Activated CD4-positive, alpha-beta T cell treated with anti-CD3 and anti-CD28 coated beads, Interleukin-2, amount 50 U/mL, for 16 hours (primary cell): ENCODE data around the gene LRMDA.

ENCODE experiments used
- DNase-seq: peaks from one replicate; pipeline ENCODE4 v3.0.0-alpha.2; 2020

LRMDA gene

GRCh38 chr10:75939541-75939940 is 508.1 kb downstream of the LRMDA start:
- no peak for DNase-seq

- DNase-seq, result no peak
Measured at GRCh38 chr10:75940742-75941141, 509.3 kb downstream of the LRMDA start.

GRCh38 chr10:75941223-75941801 is 509.9 kb downstream of the LRMDA start:
- no peak for DNase-seq

- DNase-seq, result no peak
Measured at GRCh38 chr10:75944061-75944460, 512.6 kb downstream of the LRMDA start.

GRCh38 chr10:75948583-75948982 is 517.2 kb downstream of the LRMDA start:
- no peak for DNase-seq

GRCh38 chr10:75950307-75950706 is 518.9 kb downstream of the LRMDA start:
- no peak for DNase-seq

- DNase-seq, result no peak
Measured at GRCh38 chr10:75950997-75951589, 519.7 kb downstream of the LRMDA start.

GRCh38 chr10:75951627-75952026 is 520.2 kb downstream of the LRMDA start:
- no peak for DNase-seq

- DNase-seq, result no peak
Measured at GRCh38 chr10:75952093-75952492, 520.7 kb downstream of the LRMDA start.

- no peak for DNase-seq
Measured at GRCh38 chr10:75954486-75954885, 523.1 kb downstream of the LRMDA start.

GRCh38 chr10:75955973-75956502 is 524.6 kb downstream of the LRMDA start:
- no peak for DNase-seq

- DNase-seq, result no peak
Measured at GRCh38 chr10:75956624-75957023, 525.2 kb downstream of the LRMDA start.

- DNase-seq, result no peak
Measured at GRCh38 chr10:75957314-75958120, 526.1 kb downstream of the LRMDA start.

- no peak for DNase-seq
Measured at GRCh38 chr10:75959209-75959608, 527.8 kb downstream of the LRMDA start.

GRCh38 chr10:75959912-75960311 is 528.5 kb downstream of the LRMDA start:
- DNase-seq, result no peak

GRCh38 chr10:75962395-75963061 is 531.1 kb downstream of the LRMDA start:
- DNase-seq, result no peak

- no peak for DNase-seq
Measured at GRCh38 chr10:75967491-75967890, 536.1 kb downstream of the LRMDA start.

- no peak for DNase-seq
Measured at GRCh38 chr10:75969031-75969430, 537.6 kb downstream of the LRMDA start.

- no peak for DNase-seq
Measured at GRCh38 chr10:75971402-75972211, 540.2 kb downstream of the LRMDA start.

- no peak for DNase-seq
Measured at GRCh38 chr10:75972491-75973276, 541.3 kb downstream of the LRMDA start.

GRCh38 chr10:75974080-75974479 is 542.7 kb downstream of the LRMDA start:
- no peak for DNase-seq

GRCh38 chr10:75976681-75977080 is 545.3 kb downstream of the LRMDA start:
- no peak for DNase-seq
